ENCODE measurements around the gene SLX4IP.

Gene SLX4IP

GRCh38 chr20:10554285-10554684 lies 119.2 kb downstream of the SLX4IP start:
- no peak for DNase-seq

GRCh38 chr20:10555393-10555792 lies 120.3 kb downstream of the SLX4IP start:
- no peak for DNase-seq

GRCh38 chr20:10555865-10556308 lies 120.8 kb downstream of the SLX4IP start:
- no peak for DNase-seq

- no peak for DNase-seq
Observed at GRCh38 chr20:10556519-10557083, 121.5 kb downstream of the SLX4IP start.

- no peak for DNase-seq
Observed at GRCh38 chr20:10557685-10558084, 122.6 kb downstream of the SLX4IP start.

GRCh38 chr20:10558635-10559187 lies 123.6 kb downstream of the SLX4IP start:
- DNase-seq = no peak

GRCh38 chr20:10559266-10559665 lies 124.2 kb downstream of the SLX4IP start:
- DNase-seq = no peak

GRCh38 chr20:10560686-10561085 lies 125.6 kb downstream of the SLX4IP start:
- no peak for DNase-seq

GRCh38 chr20:10561302-10561701 lies 126.2 kb downstream of the SLX4IP start:
- DNase-seq = no peak

GRCh38 chr20:10562899-10563298 lies 127.8 kb downstream of the SLX4IP start:
- DNase-seq = no peak

- no peak for DNase-seq
Observed at GRCh38 chr20:10563935-10564492, 128.9 kb downstream of the SLX4IP start.

- no peak for DNase-seq
Observed at GRCh38 chr20:10565191-10565921, 130.3 kb downstream of the SLX4IP start.

GRCh38 chr20:10565922-10566897 lies 131.1 kb downstream of the SLX4IP start:
- no peak for DNase-seq

GRCh38 chr20:10568032-10568431 lies 132.9 kb downstream of the SLX4IP start:
- no peak for DNase-seq

- no peak for DNase-seq
Observed at GRCh38 chr20:10571313-10571815, 136.3 kb downstream of the SLX4IP start.

- no peak for DNase-seq
Observed at GRCh38 chr20:10572853-10573252, 137.7 kb downstream of the SLX4IP start.

- no peak for DNase-seq
Observed at GRCh38 chr20:10573273-10573950, 138.3 kb downstream of the SLX4IP start.

- no peak for DNase-seq
Observed at GRCh38 chr20:10573951-10574339, 138.8 kb downstream of the SLX4IP start.

- DNase-seq = no peak
Observed at GRCh38 chr20:10576411-10577090, 141.4 kb downstream of the SLX4IP start.

- DNase-seq = no peak
Observed at GRCh38 chr20:10577648-10578047, 142.5 kb downstream of the SLX4IP start.

- no peak for DNase-seq
Observed at GRCh38 chr20:10578607-10579006, 143.5 kb downstream of the SLX4IP start.
